GM23338 (cell line): ENCODE measurements around the gene RPIA.

Experiments used
- CREB1 ChIP-seq: fragments of 250-450 bp; sonication (Bioruptor Pico); IDR thresholded peaks from 2 replicates; pipeline ENCODE4 v1.5.0; 2020; ENCODE audit warnings: low read depth, mild to moderate bottlenecking, moderate library complexity
- EZH2 ChIP-seq: fragments of 200-600 bp; sonication (generic); IDR thresholded peaks from one replicate; pipeline ENCODE4 v1.8.0; 2017; ENCODE audit warnings: antibody characterized with exemption, mild to moderate bottlenecking, low read depth; ENCODE audit not compliant: unreplicated experiment
- EZH2phosphoT487 ChIP-seq: fragments of 200-600 bp; sonication (generic); IDR thresholded peaks from one replicate; pipeline ENCODE4 v1.8.1; 2018; ENCODE audit warnings: antibody characterized with exemption; ENCODE audit not compliant: unreplicated experiment
- JUNB ChIP-seq: IDR thresholded peaks from one replicate; pipeline ENCODE4 v1.6.1; 2016; ENCODE audit warnings: antibody characterized with exemption; ENCODE audit not compliant: unreplicated experiment
- NANOG ChIP-seq: IDR thresholded peaks from 2 replicates; pipeline ENCODE4 v1.6.1; 2016; ENCODE audit warnings: antibody characterized with exemption, borderline replicate concordance
- POLR2AphosphoS5 ChIP-seq: IDR thresholded peaks from 2 replicates; pipeline ENCODE4 v1.6.1; 2016; ENCODE audit warnings: antibody characterized with exemption, low read depth
- STAT1 ChIP-seq: IDR thresholded peaks from one replicate; pipeline ENCODE4 v1.6.1; 2016; ENCODE audit warnings: antibody characterized with exemption; ENCODE audit not compliant: unreplicated experiment
- ZNF114 ChIP-seq: fragments of 250-450 bp; sonication (Bioruptor Pico); IDR thresholded peaks from 2 replicates; pipeline ENCODE4 v1.5.0; 2020; ENCODE audit warnings: mild to moderate bottlenecking, moderate library complexity
- ZNF331 ChIP-seq: fragments of 250-450 bp; sonication (Bioruptor Pico); IDR thresholded peaks from 2 replicates; pipeline ENCODE4 v1.5.0; 2020; ENCODE audit warnings: low read depth, mild to moderate bottlenecking, moderate library complexity
- TF ChIP-seq, protein P1 (sequence below), 2 experiments: fragments of 200-600 bp in 1 of 2; sonication (generic) in 1 of 2; conservative IDR thresholded peaks; 2 replicates each; pipeline versions ENCODE4 v1.5.1 to v1.6.1; 2016 to 2017; ENCODE audit warnings: antibody characterized with exemption in 2 of 2, low read depth in 2 of 2, mild to moderate bottlenecking in 2 of 2, moderate library complexity in 1 of 2
- TF ChIP-seq, protein P2 (sequence below): IDR thresholded peaks from one replicate; pipeline ENCODE4 v1.6.1; 2018; ENCODE audit warnings: antibody characterized with exemption; ENCODE audit not compliant: unreplicated experiment
- TF ChIP-seq, protein P3 (sequence below): IDR thresholded peaks from 2 replicates; pipeline ENCODE4 v1.6.1; 2016; ENCODE audit warnings: antibody characterized with exemption
- TF ChIP-seq, protein P4 (sequence below): fragments of 250-450 bp; sonication (Bioruptor Pico); IDR thresholded peaks from 2 replicates; pipeline ENCODE4 v1.5.0; 2020; ENCODE audit warnings: mild to moderate bottlenecking, moderate library complexity

DNA sequence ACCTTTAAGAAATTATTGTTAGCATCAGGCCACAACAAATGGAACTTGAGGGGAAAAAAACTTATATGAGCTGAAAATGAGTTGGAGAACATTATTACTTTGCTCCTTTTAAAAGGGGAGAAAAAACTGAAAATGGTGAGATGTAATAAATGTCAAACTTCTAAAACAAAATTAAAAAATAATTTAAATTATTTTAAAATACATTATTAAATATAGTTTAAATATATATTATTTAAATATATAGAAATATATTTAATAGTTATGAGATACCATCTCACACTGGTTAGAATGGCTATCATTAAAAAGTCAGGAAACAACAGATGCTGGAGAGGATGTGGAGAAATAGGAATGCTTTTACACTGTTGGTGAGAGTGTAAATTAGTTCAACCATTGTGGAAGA lies 28.9 kb downstream of the RPIA start:
- TF ChIP-seq JUNB (no peak), EZH2phosphoT487 (no peak), EZH2 (no peak), CREB1 (no peak), NANOG (no peak), POLR2AphosphoS5 (no peak), ZNF331 (no peak), ZNF114 (no peak), STAT1 (no peak)
- TF ChIP-seq, protein P1, sequence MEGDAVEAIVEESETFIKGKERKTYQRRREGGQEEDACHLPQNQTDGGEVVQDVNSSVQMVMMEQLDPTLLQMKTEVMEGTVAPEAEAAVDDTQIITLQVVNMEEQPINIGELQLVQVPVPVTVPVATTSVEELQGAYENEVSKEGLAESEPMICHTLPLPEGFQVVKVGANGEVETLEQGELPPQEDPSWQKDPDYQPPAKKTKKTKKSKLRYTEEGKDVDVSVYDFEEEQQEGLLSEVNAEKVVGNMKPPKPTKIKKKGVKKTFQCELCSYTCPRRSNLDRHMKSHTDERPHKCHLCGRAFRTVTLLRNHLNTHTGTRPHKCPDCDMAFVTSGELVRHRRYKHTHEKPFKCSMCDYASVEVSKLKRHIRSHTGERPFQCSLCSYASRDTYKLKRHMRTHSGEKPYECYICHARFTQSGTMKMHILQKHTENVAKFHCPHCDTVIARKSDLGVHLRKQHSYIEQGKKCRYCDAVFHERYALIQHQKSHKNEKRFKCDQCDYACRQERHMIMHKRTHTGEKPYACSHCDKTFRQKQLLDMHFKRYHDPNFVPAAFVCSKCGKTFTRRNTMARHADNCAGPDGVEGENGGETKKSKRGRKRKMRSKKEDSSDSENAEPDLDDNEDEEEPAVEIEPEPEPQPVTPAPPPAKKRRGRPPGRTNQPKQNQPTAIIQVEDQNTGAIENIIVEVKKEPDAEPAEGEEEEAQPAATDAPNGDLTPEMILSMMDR (conservative IDR thresholded peaks at IDR 0.05; ENCODE audit: low read depth in 2 of 2), result no peak
- TF ChIP-seq, protein P2, sequence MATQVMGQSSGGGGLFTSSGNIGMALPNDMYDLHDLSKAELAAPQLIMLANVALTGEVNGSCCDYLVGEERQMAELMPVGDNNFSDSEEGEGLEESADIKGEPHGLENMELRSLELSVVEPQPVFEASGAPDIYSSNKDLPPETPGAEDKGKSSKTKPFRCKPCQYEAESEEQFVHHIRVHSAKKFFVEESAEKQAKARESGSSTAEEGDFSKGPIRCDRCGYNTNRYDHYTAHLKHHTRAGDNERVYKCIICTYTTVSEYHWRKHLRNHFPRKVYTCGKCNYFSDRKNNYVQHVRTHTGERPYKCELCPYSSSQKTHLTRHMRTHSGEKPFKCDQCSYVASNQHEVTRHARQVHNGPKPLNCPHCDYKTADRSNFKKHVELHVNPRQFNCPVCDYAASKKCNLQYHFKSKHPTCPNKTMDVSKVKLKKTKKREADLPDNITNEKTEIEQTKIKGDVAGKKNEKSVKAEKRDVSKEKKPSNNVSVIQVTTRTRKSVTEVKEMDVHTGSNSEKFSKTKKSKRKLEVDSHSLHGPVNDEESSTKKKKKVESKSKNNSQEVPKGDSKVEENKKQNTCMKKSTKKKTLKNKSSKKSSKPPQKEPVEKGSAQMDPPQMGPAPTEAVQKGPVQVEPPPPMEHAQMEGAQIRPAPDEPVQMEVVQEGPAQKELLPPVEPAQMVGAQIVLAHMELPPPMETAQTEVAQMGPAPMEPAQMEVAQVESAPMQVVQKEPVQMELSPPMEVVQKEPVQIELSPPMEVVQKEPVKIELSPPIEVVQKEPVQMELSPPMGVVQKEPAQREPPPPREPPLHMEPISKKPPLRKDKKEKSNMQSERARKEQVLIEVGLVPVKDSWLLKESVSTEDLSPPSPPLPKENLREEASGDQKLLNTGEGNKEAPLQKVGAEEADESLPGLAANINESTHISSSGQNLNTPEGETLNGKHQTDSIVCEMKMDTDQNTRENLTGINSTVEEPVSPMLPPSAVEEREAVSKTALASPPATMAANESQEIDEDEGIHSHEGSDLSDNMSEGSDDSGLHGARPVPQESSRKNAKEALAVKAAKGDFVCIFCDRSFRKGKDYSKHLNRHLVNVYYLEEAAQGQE, result no peak
- TF ChIP-seq, protein P3, sequence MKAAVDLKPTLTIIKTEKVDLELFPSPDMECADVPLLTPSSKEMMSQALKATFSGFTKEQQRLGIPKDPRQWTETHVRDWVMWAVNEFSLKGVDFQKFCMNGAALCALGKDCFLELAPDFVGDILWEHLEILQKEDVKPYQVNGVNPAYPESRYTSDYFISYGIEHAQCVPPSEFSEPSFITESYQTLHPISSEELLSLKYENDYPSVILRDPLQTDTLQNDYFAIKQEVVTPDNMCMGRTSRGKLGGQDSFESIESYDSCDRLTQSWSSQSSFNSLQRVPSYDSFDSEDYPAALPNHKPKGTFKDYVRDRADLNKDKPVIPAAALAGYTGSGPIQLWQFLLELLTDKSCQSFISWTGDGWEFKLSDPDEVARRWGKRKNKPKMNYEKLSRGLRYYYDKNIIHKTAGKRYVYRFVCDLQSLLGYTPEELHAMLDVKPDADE, result no peak
- TF ChIP-seq, protein P4, sequence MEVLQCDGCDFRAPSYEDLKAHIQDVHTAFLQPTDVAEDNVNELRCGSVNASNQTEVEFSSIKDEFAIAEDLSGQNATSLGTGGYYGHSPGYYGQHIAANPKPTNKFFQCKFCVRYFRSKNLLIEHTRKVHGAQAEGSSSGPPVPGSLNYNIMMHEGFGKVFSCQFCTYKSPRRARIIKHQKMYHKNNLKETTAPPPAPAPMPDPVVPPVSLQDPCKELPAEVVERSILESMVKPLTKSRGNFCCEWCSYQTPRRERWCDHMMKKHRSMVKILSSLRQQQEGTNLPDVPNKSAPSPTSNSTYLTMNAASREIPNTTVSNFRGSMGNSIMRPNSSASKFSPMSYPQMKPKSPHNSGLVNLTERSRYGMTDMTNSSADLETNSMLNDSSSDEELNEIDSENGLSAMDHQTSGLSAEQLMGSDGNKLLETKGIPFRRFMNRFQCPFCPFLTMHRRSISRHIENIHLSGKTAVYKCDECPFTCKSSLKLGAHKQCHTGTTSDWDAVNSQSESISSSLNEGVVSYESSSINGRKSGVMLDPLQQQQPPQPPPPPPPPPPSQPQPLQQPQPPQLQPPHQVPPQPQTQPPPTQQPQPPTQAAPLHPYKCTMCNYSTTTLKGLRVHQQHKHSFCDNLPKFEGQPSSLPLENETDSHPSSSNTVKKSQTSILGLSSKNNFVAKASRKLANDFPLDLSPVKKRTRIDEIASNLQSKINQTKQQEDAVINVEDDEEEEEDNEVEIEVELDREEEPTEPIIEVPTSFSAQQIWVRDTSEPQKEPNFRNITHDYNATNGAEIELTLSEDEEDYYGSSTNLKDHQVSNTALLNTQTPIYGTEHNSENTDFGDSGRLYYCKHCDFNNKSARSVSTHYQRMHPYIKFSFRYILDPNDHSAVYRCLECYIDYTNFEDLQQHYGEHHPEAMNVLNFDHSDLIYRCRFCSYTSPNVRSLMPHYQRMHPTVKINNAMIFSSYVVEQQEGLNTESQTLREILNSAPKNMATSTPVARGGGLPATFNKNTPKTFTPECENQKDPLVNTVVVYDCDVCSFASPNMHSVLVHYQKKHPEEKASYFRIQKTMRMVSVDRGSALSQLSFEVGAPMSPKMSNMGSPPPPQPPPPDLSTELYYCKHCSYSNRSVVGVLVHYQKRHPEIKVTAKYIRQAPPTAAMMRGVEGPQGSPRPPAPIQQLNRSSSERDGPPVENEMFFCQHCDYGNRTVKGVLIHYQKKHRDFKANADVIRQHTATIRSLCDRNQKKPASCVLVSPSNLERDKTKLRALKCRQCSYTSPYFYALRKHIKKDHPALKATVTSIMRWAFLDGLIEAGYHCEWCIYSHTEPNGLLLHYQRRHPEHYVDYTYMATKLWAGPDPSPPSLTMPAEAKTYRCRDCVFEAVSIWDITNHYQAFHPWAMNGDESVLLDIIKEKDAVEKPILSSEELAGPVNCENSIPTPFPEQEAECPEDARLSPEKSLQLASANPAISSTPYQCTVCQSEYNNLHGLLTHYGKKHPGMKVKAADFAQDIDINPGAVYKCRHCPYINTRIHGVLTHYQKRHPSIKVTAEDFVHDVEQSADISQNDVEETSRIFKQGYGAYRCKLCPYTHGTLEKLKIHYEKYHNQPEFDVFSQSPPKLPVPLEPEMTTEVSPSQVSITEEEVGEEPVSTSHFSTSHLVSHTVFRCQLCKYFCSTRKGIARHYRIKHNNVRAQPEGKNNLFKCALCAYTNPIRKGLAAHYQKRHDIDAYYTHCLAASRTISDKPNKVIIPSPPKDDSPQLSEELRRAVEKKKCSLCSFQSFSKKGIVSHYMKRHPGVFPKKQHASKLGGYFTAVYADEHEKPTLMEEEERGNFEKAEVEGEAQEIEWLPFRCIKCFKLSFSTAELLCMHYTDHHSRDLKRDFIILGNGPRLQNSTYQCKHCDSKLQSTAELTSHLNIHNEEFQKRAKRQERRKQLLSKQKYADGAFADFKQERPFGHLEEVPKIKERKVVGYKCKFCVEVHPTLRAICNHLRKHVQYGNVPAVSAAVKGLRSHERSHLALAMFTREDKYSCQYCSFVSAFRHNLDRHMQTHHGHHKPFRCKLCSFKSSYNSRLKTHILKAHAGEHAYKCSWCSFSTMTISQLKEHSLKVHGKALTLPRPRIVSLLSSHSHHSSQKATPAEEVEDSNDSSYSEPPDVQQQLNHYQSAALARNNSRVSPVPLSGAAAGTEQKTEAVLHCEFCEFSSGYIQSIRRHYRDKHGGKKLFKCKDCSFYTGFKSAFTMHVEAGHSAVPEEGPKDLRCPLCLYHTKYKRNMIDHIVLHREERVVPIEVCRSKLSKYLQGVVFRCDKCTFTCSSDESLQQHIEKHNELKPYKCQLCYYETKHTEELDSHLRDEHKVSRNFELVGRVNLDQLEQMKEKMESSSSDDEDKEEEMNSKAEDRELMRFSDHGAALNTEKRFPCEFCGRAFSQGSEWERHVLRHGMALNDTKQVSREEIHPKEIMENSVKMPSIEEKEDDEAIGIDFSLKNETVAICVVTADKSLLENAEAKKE (CRISPR knock-in tag), result no peak
